Glomerular endothelial cell (primary cell): ENCODE results near the gene GTSE1. TPM values are rescaled to one million over a fixed set of nuclear protein-coding genes. Genes with fewer than 3 reads are reported as not detected.

Source experiments
- DNase-seq: peaks from one replicate; pipeline ENCODE4 v3.0.0-alpha.2; 2011; ENCODE audit warnings: low read depth, low spot score; ENCODE audit errors: extremely low read depth
- total RNA-seq: library from RNA; depleted of rRNA; stranded (reverse); fragments of >200 nt; gene quantifications from 2 replicates; pipeline ENCODE4 v1.2.3, GENCODE V29; 2015

Gene GTSE1
- total RNA-seq, 1 donor from 2014 or later = 7.5 TPM

DNA sequence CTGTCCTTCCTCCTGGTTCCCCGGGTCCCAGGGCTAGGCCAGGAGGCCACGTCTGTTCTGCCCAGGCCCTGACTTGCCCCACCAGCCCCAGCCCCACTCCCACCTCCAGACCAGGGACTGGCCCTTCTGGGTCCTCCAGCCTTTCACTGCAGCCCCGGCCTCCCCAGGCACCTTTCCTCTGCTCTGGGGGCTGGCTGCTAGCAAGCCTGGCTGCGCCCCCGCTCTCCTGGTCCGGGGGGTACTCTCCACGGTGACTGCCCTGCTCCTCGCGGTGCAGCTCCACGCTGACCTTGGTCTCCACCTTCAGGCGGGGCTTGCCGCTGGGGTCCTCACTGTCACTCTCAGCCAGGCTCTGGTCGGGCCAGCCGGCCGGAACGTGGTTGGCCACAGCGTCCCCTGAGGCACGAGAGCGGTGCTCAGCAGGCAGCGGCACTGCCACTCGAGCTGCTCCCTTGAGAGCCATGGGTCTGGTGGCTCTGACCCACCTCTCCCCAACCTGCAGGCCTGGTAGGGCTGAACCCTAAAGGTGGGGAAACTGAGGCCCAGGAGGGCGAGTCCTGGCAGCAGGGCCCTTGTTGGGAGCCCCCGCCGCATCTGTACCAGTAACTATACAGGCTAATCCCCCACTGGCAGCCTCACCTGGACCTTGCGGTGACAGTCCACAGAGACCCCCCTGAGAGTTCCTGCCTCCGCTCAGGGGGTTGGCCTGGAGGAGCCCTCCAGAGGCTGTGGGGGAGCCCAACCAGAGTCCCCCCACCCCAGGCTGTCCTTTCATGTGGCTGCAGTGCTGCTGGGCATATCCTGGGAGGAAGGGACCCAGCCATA is 67.9 kb downstream of the GTSE1 start:
- DNase-seq = no peak

GRCh38 chr22:46365166-46365624 is 68.5 kb downstream of the GTSE1 start:
- no peak for DNase-seq

GRCh38 chr22:46366327-46366731 is 69.7 kb downstream of the GTSE1 start:
- DNase-seq = no peak

- DNase-seq = no peak
These were observed 70.4 kb downstream of the GTSE1 start for GRCh38 chr22:46366801-46367706.

GRCh38 chr22:46367707-46368191 is 71.1 kb downstream of the GTSE1 start:
- no peak for DNase-seq

GRCh38 chr22:46368422-46368821 is 71.8 kb downstream of the GTSE1 start:
- DNase-seq = no peak

DNA sequence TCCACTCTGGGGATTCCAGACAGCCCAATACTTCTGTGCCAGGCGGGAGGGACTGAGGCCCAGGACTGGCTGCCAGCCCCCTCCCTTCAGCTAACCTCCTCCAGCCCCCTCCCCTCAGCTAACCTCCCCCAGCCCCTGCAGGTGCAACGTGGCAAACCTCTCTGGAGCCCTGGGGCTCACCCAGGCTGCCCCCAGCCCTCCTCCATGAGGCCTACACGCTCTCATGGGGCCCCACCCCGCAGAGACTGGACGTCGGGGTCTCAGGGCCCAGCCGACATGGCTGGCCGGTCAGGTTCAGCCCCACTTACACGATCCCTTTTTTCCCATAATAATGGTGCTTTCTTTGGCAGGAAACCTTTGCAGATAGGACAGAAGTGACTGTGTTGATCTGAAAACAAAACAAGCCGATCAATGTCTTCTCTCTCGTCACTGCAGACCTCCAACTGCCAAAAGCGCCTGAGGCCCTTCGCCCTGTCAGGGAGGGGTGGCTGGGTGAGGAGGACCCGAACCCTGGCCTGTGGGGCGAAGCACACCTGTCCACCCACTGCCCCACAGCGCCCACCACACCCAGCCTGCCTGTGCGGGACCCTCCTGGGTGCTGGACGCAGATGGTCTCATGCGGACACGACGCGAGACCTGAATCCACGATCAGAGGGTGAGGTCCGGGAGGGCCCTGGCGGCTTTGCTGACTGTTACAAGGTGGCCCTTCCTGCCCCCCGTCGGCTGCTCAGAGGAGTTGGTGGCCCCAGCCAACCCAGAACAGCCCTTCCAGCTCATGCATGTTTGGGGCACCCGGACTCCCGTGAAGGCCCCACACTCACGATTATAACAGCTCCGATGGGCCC is 72.4 kb downstream of the GTSE1 start:
- no peak for DNase-seq

DNA sequence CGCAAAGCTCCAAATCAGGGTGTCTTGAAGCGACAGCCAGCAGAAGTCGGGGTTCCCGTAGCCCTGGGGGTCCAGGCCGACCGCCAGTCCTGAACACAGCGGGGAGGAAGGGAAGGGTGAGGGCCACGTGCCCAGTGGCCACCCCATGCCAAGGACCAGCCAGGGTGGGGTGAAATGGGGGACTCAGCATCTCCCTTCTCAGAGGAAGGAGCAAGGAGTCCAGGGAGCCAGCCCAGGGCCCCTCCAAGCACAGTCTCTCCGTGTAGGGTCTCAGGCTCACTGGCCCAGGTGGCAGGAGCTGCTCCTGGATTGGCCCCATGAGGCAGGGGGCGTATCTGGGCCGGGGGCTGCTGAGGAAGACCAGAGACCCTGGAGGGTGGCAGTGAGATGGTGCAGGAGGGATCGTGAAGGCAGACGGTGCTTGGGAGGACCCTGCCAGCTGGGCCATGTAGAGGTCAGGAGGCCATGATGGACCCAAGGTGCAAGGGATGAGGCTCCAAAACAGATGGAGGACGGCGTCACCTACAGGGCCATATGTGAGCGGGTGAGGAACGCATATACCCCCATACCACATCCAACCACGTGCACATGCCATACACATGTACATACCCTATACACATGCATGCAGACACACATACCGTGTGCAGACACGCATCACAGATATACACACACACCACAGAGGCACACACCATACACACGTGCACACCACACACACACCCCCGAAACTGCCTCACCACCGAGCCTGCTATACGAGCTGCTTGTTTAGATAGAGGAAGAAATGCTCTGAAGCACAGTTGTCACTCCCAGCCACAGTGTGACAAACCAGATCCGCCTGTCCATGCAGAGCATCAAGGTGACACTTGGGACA is 73.3 kb downstream of the GTSE1 start:
- DNase-seq = no peak

- no peak for DNase-seq
These were observed 74.1 kb downstream of the GTSE1 start for GRCh38 chr22:46370584-46371291.

- no peak for DNase-seq
These were observed 75.1 kb downstream of the GTSE1 start for GRCh38 chr22:46371623-46372226.

GRCh38 chr22:46372686-46373085 is 76.0 kb downstream of the GTSE1 start:
- no peak for DNase-seq

DNA sequence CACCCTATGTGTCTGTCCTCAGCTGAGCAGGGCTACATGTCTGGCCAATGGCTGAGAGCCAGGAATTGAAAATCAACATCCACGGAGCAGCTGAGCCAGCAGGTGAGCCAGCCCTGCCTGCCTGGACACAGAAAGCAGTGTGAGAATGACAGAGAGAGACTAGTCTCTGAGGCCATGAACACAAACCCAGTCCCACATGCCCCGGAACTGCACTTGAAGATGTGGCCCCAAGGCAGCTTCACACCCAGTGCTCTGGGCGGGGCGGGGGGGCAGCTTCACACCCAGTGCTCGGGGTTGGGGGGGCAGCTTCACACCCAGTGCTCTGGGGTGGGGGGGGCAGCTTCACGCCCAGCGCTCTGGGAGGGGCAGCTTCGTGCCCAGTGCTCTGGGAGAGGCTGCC is 76.5 kb downstream of the GTSE1 start:
- DNase-seq = no peak

DNA sequence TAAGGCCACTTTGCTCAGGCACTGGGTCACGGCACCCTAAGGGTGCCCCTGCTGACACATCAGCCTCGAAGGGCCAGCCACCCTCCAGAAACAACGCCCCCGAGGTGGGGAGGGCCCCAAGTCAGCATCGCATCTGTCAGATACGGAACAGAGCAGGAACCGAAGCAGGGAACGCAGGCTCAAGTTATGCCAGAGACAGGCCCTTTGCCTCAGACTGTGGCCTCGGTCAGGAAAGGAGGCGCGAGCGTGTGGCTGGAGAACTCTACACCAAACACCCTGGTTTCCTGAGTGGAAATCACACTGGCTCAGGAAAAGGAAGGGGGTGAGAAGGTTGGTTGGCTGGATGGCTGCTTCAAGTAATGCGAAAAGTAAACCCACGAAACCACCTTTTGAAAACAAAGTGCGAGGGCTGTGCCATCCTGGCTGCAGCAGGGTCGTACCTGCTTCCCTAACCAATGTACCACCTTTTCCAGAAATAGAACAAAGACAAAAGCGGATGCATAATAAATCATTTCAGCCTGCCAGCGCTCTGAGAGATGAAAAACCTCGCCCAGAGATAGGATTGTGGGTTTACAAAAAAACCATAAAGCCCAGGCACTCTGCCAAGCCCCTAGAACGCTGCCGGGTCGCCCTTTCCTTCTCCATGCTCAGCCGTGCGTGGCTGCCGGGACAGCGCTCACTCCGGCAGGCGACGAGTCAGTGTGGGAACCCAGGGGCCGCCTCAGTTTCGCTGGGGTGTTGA is 77.4 kb downstream of the GTSE1 start:
- no peak for DNase-seq

GRCh38 chr22:46374663-46375474 is 78.2 kb downstream of the GTSE1 start:
- no peak for DNase-seq

GRCh38 chr22:46376111-46376510 is 79.4 kb downstream of the GTSE1 start:
- no peak for DNase-seq

DNA sequence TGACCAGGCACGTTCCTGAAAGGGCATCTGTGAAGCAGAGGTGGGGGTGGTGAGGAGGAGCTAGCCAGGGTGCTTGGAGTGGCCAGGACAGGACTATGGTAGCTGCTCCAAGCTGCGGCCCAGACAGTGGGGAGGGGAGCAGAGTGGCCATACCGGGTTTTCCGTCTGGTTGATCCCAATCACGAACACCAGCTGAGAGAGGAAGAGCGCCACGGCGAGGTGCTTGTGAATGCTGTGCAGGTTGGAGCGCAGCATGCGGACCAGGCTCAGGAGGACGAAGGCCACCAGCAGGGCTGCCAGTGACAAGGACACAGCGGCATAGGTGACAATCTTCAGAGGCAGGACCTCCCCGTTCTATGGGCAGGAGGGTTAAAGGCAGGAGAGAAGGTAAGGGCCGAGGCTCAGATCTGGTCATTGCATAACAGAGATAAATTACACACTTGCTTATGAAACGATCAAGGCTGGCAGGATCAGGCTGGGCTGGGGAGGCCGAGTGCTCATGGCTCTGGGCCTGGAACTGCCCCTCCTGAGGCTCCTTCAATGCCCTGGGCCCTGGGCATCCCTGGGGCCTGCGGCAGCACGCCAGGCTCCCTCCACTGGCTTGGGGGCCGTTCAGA is 80.3 kb downstream of the GTSE1 start:
- no peak for DNase-seq
